ENCODE data around the gene SLC7A1.
"Not testable (repeated sequence)": the region's sequence is repeated elsewhere in the genome, so short reads cannot be mapped to it uniquely, and the experiment has no call there.

SLC7A1 gene

GRCh38 chr13:29595380-29596063, at the start of gene SLC7A1:
Gene SLC7A1, minus strand, starts transcription at chr13:29595688. Its CDS starts 59,500 bp downstream, at chr13:29536188.
- peak; percentile 71 to 86 for DNase-seq (ENCODE audit: low read depth in 1 of 2, low spot score in 1 of 2)

- DNase-seq (ENCODE audit: low read depth in 1 of 2, low spot score in 1 of 2), result no peak
These were observed 45.2 kb upstream of the SLC7A1 start for GRCh38 chr13:29640665-29641064.

- DNase-seq (ENCODE audit: low read depth in 1 of 2, low spot score in 1 of 2), result not testable (repeated sequence)
These were observed 41.3 kb upstream of the SLC7A1 start for GRCh38 chr13:29636831-29637230.

- DNase-seq (ENCODE audit: low read depth in 1 of 2, low spot score in 1 of 2), result no peak
These were observed 29.5 kb upstream of the SLC7A1 start for GRCh38 chr13:29624997-29625396.

GRCh38 chr13:29621841-29622240, 26.4 kb upstream of the SLC7A1 start:
- no peak for DNase-seq (ENCODE audit: low read depth in 1 of 2, low spot score in 1 of 2)

GRCh38 chr13:29621051-29621800, 25.7 kb upstream of the SLC7A1 start:
- no peak for DNase-seq (ENCODE audit: low read depth in 1 of 2, low spot score in 1 of 2)

GRCh38 chr13:29619995-29620394, 24.5 kb upstream of the SLC7A1 start:
- no peak for DNase-seq (ENCODE audit: low read depth in 1 of 2, low spot score in 1 of 2)

GRCh38 chr13:29613101-29613500, 17.6 kb upstream of the SLC7A1 start:
- DNase-seq (ENCODE audit: low read depth in 1 of 2, low spot score in 1 of 2), result no peak

GRCh38 chr13:29607465-29607864, 12.0 kb upstream of the SLC7A1 start:
- no peak for DNase-seq (ENCODE audit: low read depth in 1 of 2, low spot score in 1 of 2)

- DNase-seq (ENCODE audit: low read depth in 1 of 2, low spot score in 1 of 2), result no peak
These were observed 10.5 kb upstream of the SLC7A1 start for GRCh38 chr13:29605860-29606526.

- no peak for DNase-seq (ENCODE audit: low read depth in 1 of 2, low spot score in 1 of 2)
These were observed 2.8 kb upstream of the SLC7A1 start for GRCh38 chr13:29598321-29598720.

GRCh38 chr13:29597706-29598105, 2.2 kb upstream of the SLC7A1 start:
- DNase-seq (ENCODE audit: low read depth in 1 of 2, low spot score in 1 of 2), result no peak

- DNase-seq (ENCODE audit: low read depth in 1 of 2, low spot score in 1 of 2), result no peak
These were observed 1.8 kb upstream of the SLC7A1 start for GRCh38 chr13:29597246-29597645.

- no peak for DNase-seq (ENCODE audit: low read depth in 1 of 2, low spot score in 1 of 2)
These were observed 553 bp upstream of the SLC7A1 start for GRCh38 chr13:29596064-29596418.

GRCh38 chr13:29594710-29595379, 643 bp downstream of the SLC7A1 start:
- peak; percentile 23 to 63 for DNase-seq (ENCODE audit: low read depth in 1 of 2, low spot score in 1 of 2)

- peak in 1 of 2 donors; percentile 14 for DNase-seq (ENCODE audit: low read depth in 1 of 2, low spot score in 1 of 2)
These were observed 1.2 kb downstream of the SLC7A1 start for GRCh38 chr13:29594303-29594709.

GRCh38 chr13:29593605-29594297, 1.7 kb downstream of the SLC7A1 start:
- no peak for DNase-seq (ENCODE audit: low read depth in 1 of 2, low spot score in 1 of 2)

GRCh38 chr13:29591310-29591709, 4.2 kb downstream of the SLC7A1 start:
- no peak for DNase-seq (ENCODE audit: low read depth in 1 of 2, low spot score in 1 of 2)

- DNase-seq (ENCODE audit: low read depth in 1 of 2, low spot score in 1 of 2), result no peak
These were observed 5.5 kb downstream of the SLC7A1 start for GRCh38 chr13:29589967-29590366.

GRCh38 chr13:29589234-29589633, 6.3 kb downstream of the SLC7A1 start:
- no peak for DNase-seq (ENCODE audit: low read depth in 1 of 2, low spot score in 1 of 2)

- DNase-seq (ENCODE audit: low read depth in 1 of 2, low spot score in 1 of 2), result no peak
These were observed 7.8 kb downstream of the SLC7A1 start for GRCh38 chr13:29587645-29588044.
